Naive thymus-derived CD8-positive, alpha-beta T cell (primary cell): ENCODE data around the gene CYBB. TPM values are rescaled to one million over a fixed set of nuclear protein-coding genes. Genes with fewer than 3 reads are reported as not detected.

Experiments
- ATAC-seq, 2 donors: fragments of 150-1000 bp; cut with Tn5 transposase in 1 of 2; sonication (Bioruptor Pico), chemical (Tn5 transposase) in 1 of 2; 1 replicate in 1 of 2; 2 replicates in 1 of 2; pipeline ENCODE4 v1.10.0; 2021; ENCODE audit warnings: mild to moderate bottlenecking in 2 of 2, moderate library complexity in 2 of 2
- POLR2A ChIA-PET: fragments of 350-600 bp; sonication (Branson Sonifier 250); formaldehyde crosslinking; loops from one replicate; lab custom pipeline; 2021; ENCODE audit warnings: antibody characterized with exemption; lab: Charles Lee
- DNase-seq, 10 donors: peaks; one replicate each; pipeline versions ENCODE4 v3.0.0 to v3.0.0-alpha.2; 2020 to 2022
- H3K27ac Mint-ChIP-seq, 10 donors: one replicate each; pipeline ENCODE4 v1.8.0; 2020 to 2022; ENCODE audit warnings: mild to moderate bottlenecking in 10 of 10, mixed read lengths in 10 of 10, moderate library complexity in 4 of 10, inconsistent platforms in 1 of 10
- H3K27me3 Mint-ChIP-seq, 5 donors: one replicate each; pipeline ENCODE4 v1.8.0; 2021 to 2022; ENCODE audit warnings: mixed read lengths in 5 of 5
- H3K36me3 Mint-ChIP-seq, 3 donors: one replicate each; pipeline ENCODE4 v1.8.0; 2020 to 2022; ENCODE audit warnings: mixed read lengths in 3 of 3, mild to moderate bottlenecking in 2 of 3, inconsistent platforms in 1 of 3
- H3K4me1 Mint-ChIP-seq, 4 donors: one replicate each; pipeline ENCODE4 v1.8.0; 2021 to 2022; ENCODE audit warnings: mixed read lengths in 4 of 4
- H3K4me3 Mint-ChIP-seq, 10 donors: one replicate each; pipeline ENCODE4 v1.8.0; 2020 to 2022; ENCODE audit warnings: mild to moderate bottlenecking in 10 of 10, mixed read lengths in 10 of 10, moderate library complexity in 6 of 10, inconsistent platforms in 1 of 10
- H3K9me3 Mint-ChIP-seq, 9 donors: one replicate each; pipeline ENCODE4 v1.8.0; 2020 to 2022; ENCODE audit warnings: mixed read lengths in 9 of 9, mild to moderate bottlenecking in 3 of 9, inconsistent platforms in 1 of 9, moderate library complexity in 1 of 9
- polyA plus RNA-seq, 3 donors: library from polyadenylated mRNA; unstranded; fragments of 300-500 nt; fragmentation: Illumina TruSeq; gene quantifications; one replicate each; pipeline ENCODE4 v1.2.3, GENCODE V29; 2021
- total RNA-seq, 8 experiments: library from RNA in 2 of 8; stranded (reverse) in 2 of 8; gene quantifications; one replicate each; pipeline ENCODE4 v1.2.3 and lab custom pipeline; 2021 to 2026

Gene CYBB
- 1 to 10 TPM; 4.5 to 5.6 TPM for total RNA-seq
- polyA plus RNA-seq = under 1 TPM; 0.13 to 0.51 (median 0.47) TPM
- 0 to 0.09 (median 0.04) reads per million in 6 experiments for total RNA-seq (lab: John Stamatoyannopoulos, UW)

DNA sequence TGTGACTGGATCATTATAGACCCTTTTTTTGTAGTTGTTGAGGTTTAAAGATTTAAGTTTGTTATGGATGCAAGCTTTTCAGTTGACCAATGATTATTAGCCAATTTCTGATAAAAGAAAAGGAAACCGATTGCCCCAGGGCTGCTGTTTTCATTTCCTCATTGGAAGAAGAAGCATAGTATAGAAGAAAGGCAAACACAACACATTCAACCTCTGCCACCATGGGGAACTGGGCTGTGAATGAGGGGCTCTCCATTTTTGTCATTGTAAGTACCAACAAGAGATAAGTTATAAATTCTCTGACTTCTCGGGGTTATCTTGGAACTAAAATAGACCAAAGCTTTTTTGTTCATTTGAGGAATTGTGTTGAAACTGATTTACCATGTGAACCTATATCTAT lies at the start of gene CYBB:
CYBB (plus strand) TSS at position 203 of the 400 bp plus-strand sequence; CDS start at position 222, 19 bp downstream.
- Mint-ChIP-seq H3K4me1 (peaks cover 13 to 40% (median 23%) of the 10 kb centered on the region in 4 donors), H3K27ac (peak within 1 kb of the TSS in 1 of 10 donors; percentile 69), H3K9me3 (peaks cover 0 to 2% (median 0%) of the 10 kb centered on the region in 9 donors), H3K4me3 (peak within 1 kb of the TSS in 2 of 10 donors; percentile 41 to 82), H3K36me3 (no peaks in the 10 kb centered on the region), H3K27me3 (peaks cover 0 to 1% (median 0%) of the 10 kb centered on the region in 5 donors)
- POLR2A ChIA-PET = no interaction called here
- DNase-seq (no peak), ATAC-seq (no peak)

DNA sequence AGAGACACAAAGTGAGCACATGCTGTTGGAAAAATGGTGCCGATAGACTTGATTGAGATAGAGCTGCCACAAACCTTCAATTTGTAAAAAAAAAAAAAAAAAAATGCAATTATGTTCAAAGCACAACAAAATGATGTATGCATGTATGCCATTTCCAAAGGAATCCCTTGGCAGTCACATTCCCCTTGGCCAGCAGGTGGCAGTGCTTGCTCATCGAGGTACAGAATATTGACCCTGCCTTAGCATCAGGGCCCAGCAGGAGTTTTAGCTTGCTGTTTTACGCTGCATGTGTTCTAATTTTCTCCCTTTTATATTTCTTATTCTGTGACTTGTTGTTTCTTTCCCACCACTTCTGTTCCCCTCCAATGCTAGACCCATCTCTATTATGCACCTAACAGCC lies 34.5 kb upstream of the CYBB start:
- POLR2A ChIA-PET = interaction anchor here (1.0 to 1.3 kb wide), 2 partner anchors 78 to 80 kb away, joined by 3 to 5 read pairs; no protein-coding TSS in a partner anchor
- ATAC-seq = peak; percentile 84 to 91
- Mint-ChIP-seq H3K4me1 (peaks cover 0 to 18% (median 12%) of the 10 kb centered on the region in 4 donors), H3K36me3 (no peaks in the 10 kb centered on the region), H3K27me3 (no peaks in the 10 kb centered on the region), H3K9me3 (no peaks in the 10 kb centered on the region), H3K4me3 (peak overlapping the region in 2 of 10 donors; percentile 39 to 40), H3K27ac (peak overlapping the region in 1 of 10 donors; percentile 55)
- DNase-seq = peak; percentile 57 to 87 (median 70)

DNA sequence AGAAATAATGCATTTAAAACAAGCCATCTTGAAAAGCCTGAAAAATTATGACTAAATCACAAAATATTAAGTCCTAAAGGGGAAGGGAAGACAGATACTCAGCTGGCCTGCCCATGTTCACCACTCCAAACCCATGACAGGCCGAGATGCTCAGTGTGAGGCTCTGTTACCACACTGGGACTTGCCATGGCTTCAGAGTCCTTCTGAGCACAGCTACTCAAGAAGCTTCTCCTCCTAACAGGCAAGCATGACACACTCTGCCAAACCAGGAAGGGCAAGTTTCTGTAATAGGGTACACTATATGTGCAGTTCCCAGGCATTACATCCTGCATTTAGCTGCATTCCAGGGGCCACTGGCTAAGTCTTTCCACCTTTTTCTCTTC lies 34.0 kb upstream of the CYBB start:
- ATAC-seq (no peak), DNase-seq (no peak)
- H3K4me3 Mint-ChIP-seq = no peak overlapping the region
- no peaks in the 10 kb centered on the region for H3K36me3 Mint-ChIP-seq
- H3K4me1 Mint-ChIP-seq = peaks cover 0 to 18% (median 12%) of the 10 kb centered on the region in 4 donors
- peak overlapping the region in 1 of 10 donors; percentile 55 for H3K27ac Mint-ChIP-seq
- H3K9me3 Mint-ChIP-seq = no peaks in the 10 kb centered on the region
- H3K27me3 Mint-ChIP-seq = no peaks in the 10 kb centered on the region
- POLR2A ChIA-PET = interaction anchor here (1.3 kb wide), 1 partner anchor 77 kb away, joined by 5 read pairs; no protein-coding TSS in a partner anchor

DNA sequence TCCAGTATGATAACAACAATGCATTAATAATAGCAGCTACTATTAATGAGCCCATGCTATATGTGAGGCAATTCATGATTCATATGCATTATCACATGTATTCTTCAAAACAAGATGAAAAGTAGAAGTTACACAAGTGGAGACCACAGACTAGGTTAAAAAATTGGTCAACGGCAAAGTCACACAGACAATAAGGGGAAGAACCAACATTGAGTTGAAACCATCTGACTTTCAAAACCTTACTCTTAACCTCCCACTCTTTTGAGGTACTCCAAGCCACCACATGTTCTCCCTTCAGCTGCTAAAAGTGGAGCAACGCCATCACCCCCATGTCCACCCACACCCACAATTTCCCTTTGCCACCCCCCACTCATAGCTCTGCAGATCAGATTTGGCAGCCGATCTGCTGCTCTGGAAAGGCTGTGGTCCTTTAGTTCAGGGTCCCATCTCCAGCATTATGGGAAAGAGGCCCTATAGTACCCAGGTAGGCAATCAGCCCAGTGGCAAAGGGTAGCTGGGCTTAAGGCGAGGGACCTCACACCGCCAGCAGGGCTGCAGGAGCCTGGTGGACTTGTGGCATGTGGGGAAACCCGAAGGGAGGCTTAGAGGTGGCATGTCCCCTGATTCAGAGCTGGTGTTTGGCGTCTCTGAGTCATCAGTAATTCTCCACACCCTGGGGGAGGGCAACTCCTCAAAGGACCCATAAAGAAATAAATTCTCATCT lies 33.5 kb upstream of the CYBB start:
- Mint-ChIP-seq H3K27ac (peak overlapping the region in 3 of 10 donors; percentile 7 to 55 (median 27)), H3K9me3 (no peaks in the 10 kb centered on the region), H3K4me3 (no peak overlapping the region), H3K27me3 (no peaks in the 10 kb centered on the region), H3K4me1 (peaks cover 0 to 20% (median 12%) of the 10 kb centered on the region in 4 donors), H3K36me3 (no peaks in the 10 kb centered on the region)
- DNase-seq (no peak), ATAC-seq (no peak)
- POLR2A ChIA-PET = interaction anchor here (1.3 kb wide), 1 partner anchor 77 kb away, joined by 5 read pairs; no protein-coding TSS in a partner anchor

DNA sequence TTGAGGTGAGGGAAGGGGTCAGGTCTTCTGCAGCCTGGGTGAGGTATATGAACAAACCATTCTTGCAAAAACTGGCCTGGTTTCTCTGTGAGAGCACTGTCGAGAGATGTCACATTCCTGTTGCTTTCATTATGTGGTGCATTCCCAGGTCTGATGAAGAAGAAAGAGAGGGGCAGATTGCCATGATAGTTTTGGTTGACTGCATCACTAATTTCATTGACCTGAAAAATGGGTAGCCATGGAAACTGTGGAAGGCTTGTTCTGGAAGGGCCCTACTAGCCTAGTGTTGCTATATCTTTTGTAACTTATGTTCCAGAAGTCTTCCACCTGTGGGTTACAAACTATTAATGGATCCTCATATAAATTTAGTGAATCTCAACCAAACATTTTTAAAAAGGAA lies 32.9 kb upstream of the CYBB start:
- no peak for DNase-seq
- ATAC-seq = no peak
- H3K27ac Mint-ChIP-seq = peak overlapping the region in 2 of 10 donors; percentile 27 to 55
- H3K27me3 Mint-ChIP-seq = no peaks in the 10 kb centered on the region
- no peak overlapping the region for H3K4me3 Mint-ChIP-seq
- POLR2A ChIA-PET = no interaction called here
- H3K36me3 Mint-ChIP-seq = no peaks in the 10 kb centered on the region
- H3K4me1 Mint-ChIP-seq = peaks cover 0 to 24% (median 16%) of the 10 kb centered on the region in 4 donors
- H3K9me3 Mint-ChIP-seq = no peaks in the 10 kb centered on the region

DNA sequence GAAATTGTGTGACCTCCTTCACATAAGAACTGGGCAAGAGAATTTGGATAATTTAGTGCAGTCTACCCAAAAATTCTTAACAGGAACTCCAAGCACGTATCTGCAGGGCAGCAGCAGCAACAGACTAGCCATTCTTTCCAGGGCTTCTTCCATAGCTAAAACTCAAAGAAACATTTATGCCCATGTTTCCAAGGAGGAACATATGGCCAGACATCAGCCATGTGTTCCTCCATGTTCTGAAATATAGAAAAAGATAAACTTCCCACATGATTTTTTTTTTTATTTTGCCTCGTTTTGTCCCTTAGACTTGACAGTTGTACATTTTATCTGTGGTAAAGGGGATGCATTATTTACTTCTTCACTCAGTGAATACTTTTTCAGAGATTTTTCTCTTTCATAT lies 27.6 kb upstream of the CYBB start:
- Mint-ChIP-seq H3K27ac (no peak overlapping the region), H3K27me3 (no peaks in the 10 kb centered on the region), H3K36me3 (no peaks in the 10 kb centered on the region), H3K9me3 (no peaks in the 10 kb centered on the region), H3K4me1 (peaks cover 1 to 15% (median 10%) of the 10 kb centered on the region in 4 donors), H3K4me3 (no peak overlapping the region)
- ATAC-seq = no peak
- POLR2A ChIA-PET = no interaction called here
- DNase-seq = no peak

DNA sequence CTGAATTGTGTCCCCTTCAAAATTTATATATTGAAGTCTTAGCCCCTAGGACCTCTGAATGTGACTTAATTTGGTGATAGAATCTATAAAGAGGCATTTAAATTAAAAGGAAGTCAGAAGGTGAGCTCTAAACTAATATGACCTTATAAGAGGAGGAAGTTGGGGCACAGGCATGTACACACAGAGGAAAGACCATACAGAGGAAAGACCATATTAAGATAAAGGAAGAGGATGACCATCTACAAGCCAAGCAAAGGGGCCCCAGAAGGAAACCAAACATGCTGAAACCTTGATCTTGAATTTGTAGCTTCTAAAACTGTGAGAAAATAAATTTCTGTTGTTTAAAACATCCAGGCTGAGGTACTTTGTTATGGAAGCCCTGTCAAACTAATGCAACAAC lies 26.9 kb upstream of the CYBB start:
- peaks cover 5 to 16% (median 15%) of the 10 kb centered on the region in 4 donors for H3K4me1 Mint-ChIP-seq
- peak overlapping the region in 2 of 10 donors; percentile 4 to 18 for H3K4me3 Mint-ChIP-seq
- H3K36me3 Mint-ChIP-seq = no peaks in the 10 kb centered on the region
- H3K27ac Mint-ChIP-seq = peak overlapping the region in 2 of 10 donors; percentile 24 to 74
- no peak for ATAC-seq
- no peaks in the 10 kb centered on the region for H3K27me3 Mint-ChIP-seq
- no peaks in the 10 kb centered on the region for H3K9me3 Mint-ChIP-seq
- DNase-seq = no peak
- POLR2A ChIA-PET = no interaction called here

DNA sequence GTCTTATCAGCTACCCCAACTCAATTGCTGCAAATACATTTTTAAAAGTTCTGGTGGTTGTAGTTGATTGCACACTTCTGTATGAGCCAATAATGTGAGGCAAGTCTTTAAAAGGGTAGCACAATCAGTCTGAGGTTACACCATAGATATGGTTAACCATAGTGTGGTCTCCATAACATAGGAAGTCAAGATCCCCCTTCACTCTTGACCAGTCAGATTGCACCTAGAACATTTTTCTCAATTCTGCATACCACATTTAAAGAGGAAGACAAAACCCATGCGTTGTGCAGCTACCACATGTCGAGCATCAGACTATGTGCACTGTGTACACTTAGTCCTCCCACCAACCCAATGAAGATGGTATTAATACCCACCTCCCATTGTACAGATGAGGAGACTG lies 26.5 kb upstream of the CYBB start:
- DNase-seq (no peak), ATAC-seq (no peak)
- Mint-ChIP-seq H3K36me3 (no peaks in the 10 kb centered on the region), H3K4me3 (peak overlapping the region in 3 of 10 donors; percentile 14 to 23 (median 23)), H3K4me1 (peaks cover 5 to 18% (median 15%) of the 10 kb centered on the region in 4 donors), H3K27me3 (no peaks in the 10 kb centered on the region), H3K27ac (peak overlapping the region in 3 of 10 donors; percentile 24 to 74 (median 38)), H3K9me3 (no peaks in the 10 kb centered on the region)
- POLR2A ChIA-PET = no interaction called here

DNA sequence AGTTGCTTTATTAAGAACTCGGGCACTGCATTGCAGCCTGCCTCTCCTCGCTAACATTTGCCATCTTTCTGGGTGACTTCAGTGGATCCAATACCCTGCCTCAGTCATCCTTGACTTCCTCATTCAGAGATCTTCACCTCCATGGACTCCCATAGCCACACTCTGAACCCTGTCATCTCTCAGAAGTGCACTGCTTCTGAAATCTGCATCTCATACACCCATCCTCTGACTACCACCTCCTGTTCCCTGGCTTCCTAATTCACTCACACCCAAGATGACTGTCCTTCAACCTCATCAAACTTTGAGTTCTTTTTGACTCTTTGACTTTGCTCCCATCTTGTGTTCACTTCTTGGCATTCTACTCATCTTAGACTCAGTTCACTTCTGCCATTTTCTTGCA lies 25.3 kb upstream of the CYBB start:
- POLR2A ChIA-PET = interaction anchor here (0.8 kb wide), 1 partner anchor 22 kb away, joined by 3 read pairs; no protein-coding TSS in a partner anchor
- Mint-ChIP-seq H3K9me3 (no peaks in the 10 kb centered on the region), H3K27me3 (no peaks in the 10 kb centered on the region), H3K27ac (no peak overlapping the region), H3K36me3 (no peaks in the 10 kb centered on the region), H3K4me1 (peaks cover 6 to 20% (median 15%) of the 10 kb centered on the region in 4 donors), H3K4me3 (no peak overlapping the region)
- no peak for ATAC-seq
- no peak for DNase-seq

DNA sequence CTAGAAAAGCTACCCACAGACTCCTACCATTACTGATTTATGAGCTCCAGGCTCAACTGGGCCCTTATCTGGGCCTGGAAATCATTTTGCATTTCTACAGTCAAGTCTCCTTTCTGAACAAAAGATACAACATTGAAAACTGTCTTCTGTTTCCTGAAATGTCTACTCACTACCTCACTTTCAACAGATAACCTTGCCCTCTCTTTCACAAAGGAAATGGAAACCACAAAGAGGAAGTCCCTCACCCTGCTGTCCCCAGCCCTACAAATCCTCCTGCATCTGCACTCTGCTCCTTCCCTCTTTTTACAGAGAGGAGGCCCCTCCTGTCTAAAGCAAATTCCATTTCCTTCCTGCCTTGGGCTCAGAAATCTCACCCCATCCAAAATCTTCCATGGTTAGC lies 24.8 kb upstream of the CYBB start:
- Mint-ChIP-seq H3K4me1 (peaks cover 6 to 20% (median 15%) of the 10 kb centered on the region in 4 donors), H3K9me3 (no peaks in the 10 kb centered on the region), H3K36me3 (no peaks in the 10 kb centered on the region), H3K4me3 (no peak overlapping the region), H3K27me3 (no peaks in the 10 kb centered on the region), H3K27ac (no peak overlapping the region)
- ATAC-seq (peak; percentile 93 to 95), DNase-seq (peak in 5 of 10 donors; percentile 8 to 41 (median 32))
- POLR2A ChIA-PET = no interaction called here

DNA sequence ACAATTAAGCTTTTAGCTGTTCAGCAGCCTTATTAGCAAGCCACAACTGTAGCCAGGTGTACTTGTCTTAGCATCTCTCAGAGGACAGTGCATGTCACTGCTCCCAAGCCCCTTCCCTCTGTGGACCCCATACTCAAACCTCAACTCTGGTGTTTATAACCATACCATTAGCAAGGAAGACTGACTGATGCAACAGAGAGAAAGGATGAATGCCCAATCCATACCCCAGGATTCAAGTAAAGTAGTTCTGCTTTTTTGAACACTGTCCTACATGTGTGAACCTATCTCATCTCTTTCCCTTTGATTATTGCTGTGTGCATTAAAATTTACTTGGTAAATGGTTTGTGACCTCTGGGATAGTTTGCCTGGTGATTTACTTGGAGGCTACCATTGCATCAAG lies 22.8 kb upstream of the CYBB start:
- Mint-ChIP-seq H3K27me3 (no peaks in the 10 kb centered on the region), H3K27ac (peak overlapping the region in 3 of 10 donors; percentile 14 to 46 (median 24)), H3K4me3 (no peak overlapping the region), H3K4me1 (peaks cover 6 to 21% (median 11%) of the 10 kb centered on the region in 4 donors), H3K36me3 (no peaks in the 10 kb centered on the region), H3K9me3 (no peaks in the 10 kb centered on the region)
- no peak for ATAC-seq
- POLR2A ChIA-PET = no interaction called here
- DNase-seq = no peak

DNA sequence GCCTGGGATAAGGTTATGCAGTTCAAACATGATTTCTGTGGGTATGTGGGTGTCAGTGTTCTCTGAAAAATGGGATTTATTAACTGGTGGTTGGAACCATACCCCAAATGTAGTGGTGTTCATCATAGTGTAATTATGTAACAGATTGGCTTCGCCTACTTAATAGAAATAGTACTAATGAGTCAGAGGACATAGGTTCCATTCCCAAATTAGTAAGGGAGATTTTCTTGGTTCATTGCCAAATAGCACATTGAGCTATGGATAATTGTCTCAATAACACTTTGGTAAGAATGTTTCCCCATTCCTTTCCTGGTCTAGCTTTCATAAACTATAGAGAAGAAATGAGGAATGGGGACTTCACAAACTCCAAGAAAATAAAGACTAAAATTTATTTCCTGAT lies 20.5 kb upstream of the CYBB start:
- H3K4me3 Mint-ChIP-seq = no peak overlapping the region
- POLR2A ChIA-PET = no interaction called here

DNA sequence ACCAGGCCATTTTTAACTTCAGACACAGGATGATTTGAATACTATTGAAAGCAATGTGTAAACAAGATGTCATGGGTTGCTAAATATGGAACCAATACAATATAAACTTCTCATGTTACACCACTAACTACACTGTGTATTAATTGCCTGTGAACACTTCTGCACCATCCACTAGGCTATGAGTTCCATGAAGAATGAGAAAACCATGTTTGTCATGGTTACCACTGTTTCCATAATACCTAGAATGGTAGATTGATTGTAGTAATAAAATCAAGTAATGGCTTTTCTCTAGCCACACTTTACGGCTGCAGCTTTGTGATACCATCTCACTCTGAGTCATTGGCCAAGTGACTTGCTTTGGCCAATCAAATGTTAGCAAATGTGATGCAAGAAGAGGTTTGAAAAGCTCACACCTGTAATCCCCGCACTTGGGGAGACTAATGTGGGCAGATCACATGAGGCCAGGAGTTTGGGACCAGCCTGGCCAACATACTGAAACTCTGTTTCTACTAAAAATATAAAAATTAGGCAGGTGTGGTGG lies 19.9 kb upstream of the CYBB start:
- Mint-ChIP-seq H3K4me1 (peaks cover 0 to 30% (median 12%) of the 10 kb centered on the region in 4 donors), H3K27me3 (no peaks in the 10 kb centered on the region), H3K9me3 (no peaks in the 10 kb centered on the region), H3K27ac (no peak overlapping the region), H3K4me3 (no peak overlapping the region), H3K36me3 (no peaks in the 10 kb centered on the region)
- POLR2A ChIA-PET = no interaction called here
- ATAC-seq (no peak), DNase-seq (no peak)

More for the DNA sequence above, 20.5 kb upstream of the CYBB start:
- no peak for DNase-seq
- Mint-ChIP-seq H3K27me3 (no peaks in the 10 kb centered on the region), H3K9me3 (no peaks in the 10 kb centered on the region), H3K4me1 (peaks cover 0 to 30% (median 12%) of the 10 kb centered on the region in 4 donors), H3K27ac (no peak overlapping the region), H3K36me3 (no peaks in the 10 kb centered on the region)
- no peak for ATAC-seq
